Limb (tissue), 2 donors: ENCODE results near the gene WDR19.
"Not testable (repeated sequence)": the region's sequence is repeated elsewhere in the genome, so short reads cannot be mapped to it uniquely, and the experiment has no call there.

ENCODE experiments used
- DNase-seq, 2 donors: peaks; one replicate each; pipeline ENCODE4 v3.0.0-alpha.2; 2016; ENCODE audit errors: extremely low spot score in 2 of 2

Gene WDR19

DNA sequence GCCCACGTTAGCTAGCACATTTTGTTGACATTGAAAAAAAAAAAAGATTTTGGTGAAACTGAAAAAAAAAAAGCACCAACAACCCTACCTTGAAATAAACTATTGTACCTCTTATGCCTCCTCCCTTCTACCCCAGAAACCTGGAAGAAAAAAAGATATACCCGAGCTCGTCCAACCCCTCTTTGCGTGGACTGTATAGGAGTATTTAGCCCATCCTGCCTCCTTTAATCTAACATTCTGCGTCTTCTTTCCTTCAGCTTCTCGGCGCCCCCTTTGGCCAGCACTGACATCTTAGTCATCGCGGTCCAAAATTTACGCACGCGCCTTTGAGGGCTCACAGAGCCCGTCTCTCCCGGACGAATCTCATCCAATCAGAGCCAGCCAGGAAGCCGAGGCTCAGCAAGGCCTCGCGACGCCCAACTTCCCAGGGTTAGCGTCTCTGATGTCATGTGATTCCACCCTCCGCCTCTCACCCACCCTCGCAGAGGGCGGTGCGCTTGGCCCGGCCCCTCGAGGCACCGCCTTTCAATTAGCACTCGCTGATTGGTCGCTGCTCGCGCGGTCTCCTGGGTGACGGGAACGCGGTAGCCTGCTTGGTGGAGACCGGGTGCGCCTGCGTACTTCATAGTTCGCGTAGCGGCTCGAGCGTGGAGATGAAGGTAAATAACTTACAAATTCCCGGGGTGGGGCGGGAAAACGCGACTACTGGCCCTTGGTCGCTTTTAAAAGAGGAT is at the start of gene WDR19:
WDR19 (plus strand) TSS at position 625 of the 734 bp plus-strand sequence; CDS start at position 654, 29 bp downstream.
- peak; percentile 99 to 100 for DNase-seq

DNA sequence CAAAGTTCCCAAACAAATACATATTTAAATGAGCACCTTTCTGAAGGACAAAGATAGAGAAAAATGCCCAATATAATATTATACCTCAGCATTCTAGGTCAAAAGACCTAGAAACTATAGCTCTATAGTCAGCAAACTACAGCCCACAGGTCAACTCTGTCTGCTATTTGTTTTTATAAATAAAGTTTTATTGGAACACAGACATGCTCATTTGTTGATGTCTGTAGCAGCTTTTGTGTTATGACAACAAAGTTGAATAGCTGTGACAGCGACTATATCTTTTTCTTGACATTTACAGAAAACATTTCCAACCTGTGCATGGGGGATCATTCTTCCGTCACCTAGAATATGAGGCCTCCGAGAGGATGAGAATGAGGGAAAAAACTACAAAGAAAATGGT is 48.7 kb upstream of the WDR19 start:
- DNase-seq, result no peak

DNA sequence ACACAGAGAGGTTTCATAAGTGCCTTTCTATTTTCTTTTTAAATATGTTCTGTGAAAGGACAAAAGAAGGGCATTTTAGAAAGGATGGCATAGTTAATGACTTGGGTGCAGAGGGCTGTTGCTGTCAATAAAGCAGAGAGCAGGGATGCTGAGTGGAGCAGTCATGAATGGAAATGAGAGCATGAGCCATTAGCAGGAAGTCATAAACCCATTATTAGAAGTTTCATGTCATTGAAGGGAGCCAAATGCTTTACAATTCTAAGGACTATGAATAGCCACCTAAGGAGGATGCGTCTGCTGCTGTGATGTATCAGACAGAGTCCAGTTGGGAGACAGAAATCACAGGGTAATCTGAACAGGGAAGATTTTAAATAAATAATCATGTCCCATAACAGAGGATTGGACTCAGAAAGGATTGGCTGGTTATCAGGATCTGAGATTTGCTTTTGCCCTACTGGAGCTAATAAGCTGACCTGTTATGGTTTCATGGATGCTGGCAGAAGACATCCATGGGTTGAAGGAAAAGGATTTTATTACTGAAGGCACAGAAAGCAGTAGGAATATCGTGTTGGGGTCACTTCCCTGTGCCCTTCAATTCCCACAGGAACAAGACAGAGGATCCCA is 47.5 kb upstream of the WDR19 start:
- no peak for DNase-seq

DNA sequence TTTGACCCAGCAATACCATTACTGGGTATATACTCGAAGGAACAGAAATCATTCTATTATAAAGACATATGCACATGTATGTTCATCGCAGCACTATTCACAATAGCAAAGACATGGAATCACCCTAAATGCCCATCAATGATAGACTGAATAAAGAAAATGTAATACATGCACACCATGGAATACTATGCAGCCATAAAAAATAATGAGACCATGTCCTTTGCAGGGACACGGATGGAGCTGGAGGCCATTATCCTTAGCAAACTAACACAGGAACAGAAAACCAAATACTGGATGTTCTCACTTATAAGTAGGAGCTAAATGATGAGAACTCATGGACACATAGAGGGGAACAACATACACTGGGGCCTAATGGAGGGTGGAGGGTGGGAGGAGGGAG is 44.1 kb upstream of the WDR19 start:
- DNase-seq, result not testable (repeated sequence)

DNA sequence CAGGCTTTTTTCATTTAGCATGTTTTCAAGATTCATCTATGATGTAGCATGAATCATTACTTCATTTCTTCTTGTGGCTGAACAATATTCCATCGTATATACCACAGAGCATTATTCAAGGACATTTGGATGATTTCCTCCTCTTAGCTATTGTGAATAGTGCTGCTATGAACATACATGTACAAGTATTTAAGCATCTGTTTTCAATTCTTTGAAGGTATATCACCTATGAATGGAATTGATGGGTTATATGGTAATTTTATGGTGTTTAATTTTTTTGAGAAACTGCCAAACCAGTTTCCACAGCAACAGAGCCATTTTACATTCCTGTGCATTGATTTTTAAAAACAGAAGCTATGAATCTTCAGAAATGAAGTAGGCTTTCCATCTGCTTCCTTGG is 36.1 kb upstream of the WDR19 start:
- peak in 1 of 2 donors; percentile 9 for DNase-seq

DNA sequence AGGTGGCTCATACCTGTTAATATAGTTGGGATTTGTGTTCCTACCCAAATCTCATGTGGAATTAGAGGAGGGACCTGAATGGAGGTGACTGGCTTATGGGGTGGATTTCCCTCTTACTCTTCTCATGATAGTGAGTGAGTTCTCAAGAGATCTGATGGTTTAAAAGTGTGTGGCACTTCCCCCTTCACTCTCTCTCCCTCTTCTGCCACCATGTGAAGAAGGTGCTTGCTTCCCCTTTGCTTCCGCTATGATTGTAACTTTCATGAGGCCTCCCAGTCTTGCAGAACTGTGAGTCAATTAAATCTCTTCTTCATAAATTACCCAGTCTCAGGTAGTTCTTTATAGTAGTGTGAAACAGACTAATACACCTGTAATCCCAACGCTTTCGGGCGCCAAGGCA is 28.3 kb upstream of the WDR19 start:
- no peak for DNase-seq

DNA sequence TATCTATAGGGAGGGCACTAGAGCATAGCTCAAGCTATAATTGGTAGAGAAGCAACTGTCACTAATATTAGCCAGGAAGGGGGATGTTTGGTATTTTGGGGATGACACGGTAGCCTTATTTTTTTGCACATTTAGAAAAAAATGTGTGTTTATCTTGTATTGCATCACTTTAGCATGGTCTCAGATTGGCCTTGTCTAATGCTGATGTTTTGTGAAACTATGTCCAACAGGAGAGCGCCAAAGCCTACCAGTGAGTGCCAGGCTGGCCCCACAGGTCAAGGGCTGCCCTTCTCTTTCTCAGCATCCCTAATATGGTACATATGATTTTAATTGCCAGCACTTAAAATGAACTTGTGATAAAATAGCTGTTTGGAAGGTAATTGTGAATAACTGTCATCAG is 24.8 kb upstream of the WDR19 start:
- DNase-seq, result no peak

DNA sequence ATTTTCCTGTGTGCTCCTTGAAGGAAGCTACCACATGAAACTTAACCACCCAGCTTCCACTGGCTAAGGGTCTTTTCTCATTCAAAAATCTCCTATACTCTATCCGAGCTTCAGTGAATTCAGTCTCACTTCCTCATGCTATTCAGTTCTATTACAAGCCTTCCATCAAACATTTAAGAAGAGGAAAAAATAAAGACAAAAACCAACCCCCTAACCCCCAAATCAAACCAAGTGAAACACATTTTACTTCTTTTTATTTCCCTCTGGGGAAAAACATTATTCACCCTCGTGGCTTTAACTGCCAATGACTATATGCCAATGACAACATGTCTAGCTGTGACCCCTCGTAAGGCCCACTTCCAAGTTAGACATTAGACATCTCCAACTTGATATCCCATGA is 16.2 kb upstream of the WDR19 start:
- DNase-seq, result no peak

DNA sequence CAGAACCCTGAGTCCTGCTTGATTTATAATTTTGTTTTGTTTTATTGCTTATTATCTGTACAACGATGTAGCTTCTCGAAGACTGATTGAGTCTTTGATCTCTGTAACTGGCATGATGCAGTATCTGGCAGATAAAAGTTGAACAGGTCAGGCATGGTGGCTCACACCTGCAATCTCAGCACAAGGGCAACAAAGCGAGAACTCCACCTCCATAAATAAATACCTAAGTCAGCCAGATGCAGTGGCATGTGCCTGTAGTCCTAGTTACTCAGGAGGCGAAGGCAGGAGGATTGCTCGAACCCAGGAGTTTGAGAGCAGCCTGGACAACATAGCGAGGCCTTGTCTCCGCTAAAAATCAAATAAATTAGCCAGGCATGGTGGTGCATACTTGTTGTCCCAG is 15.7 kb upstream of the WDR19 start:
- DNase-seq, result no peak

DNA sequence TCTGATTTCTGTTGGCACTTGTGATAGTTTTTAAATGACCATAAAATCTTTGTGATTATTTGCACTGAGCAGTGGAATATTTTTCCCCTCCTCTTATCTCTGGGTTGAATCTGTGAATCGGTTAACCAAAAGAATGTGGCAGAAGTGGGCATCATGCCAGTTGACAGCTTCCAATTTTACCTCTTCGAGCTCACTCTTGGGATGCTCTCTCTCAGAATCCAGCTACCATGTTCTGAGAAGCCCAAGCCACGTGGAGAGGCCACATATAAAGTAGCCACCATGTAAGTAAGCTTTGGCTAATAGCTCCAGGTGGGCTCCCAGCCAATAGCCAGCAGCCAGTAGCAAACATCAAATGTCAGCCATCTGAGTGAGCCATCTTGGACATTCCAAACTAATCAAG is 12.9 kb upstream of the WDR19 start:
- no peak for DNase-seq

DNA sequence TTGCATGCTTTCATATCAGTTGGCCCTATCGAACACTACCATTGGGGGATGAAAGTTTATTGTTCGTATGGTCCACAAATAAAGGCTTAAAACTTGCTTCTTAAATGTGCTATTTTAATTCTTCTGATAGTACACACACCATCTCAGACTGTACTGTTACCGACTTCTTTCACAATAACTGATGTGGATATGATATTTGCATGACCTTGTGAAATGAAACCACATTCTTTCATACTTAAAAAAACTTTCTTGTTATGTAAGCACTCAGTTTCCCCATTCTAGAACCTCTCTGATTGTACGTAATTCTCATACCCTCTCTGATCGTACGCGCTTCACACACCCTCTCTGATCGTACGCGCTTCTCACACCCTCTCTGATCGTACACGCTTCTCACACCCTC is 12.0 kb upstream of the WDR19 start:
- no peak for DNase-seq

DNA sequence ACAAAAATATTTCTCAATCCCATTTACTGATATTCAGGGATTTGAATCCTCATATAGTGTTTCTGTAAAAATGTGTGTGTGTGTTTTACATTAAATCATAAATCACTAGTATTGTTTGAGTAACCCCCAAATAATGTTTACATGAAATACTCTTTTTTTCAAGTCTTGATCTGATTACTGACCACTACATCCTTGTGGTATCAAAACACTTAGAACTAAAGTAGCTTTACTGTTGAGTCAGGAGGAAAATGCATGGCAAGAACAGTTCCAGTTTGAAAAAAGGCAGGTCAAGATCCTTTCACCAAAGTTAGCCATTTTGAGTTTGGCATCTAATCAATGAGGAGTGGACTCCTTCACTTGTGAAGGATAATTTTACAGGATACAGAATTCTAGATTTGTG is 3.6 kb upstream of the WDR19 start:
- DNase-seq, result no peak

DNA sequence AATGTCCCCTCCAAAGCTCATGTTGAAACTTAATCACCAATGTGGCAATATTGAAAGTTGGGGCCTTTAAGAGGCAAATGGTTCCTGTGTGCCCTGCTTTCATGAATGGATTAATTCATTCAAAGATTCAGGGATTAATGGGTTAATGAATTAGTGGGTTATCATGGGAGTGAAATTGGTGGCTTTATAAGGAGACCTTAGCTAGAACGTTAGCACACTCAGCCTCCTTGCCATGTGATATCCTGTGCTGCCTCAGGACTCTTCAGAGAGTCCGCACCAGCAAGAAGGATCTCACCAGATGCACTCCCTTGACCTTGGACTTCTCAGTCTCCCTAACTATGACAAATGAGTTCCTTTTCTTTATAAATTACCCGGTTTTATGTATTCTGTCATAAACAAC is 2.6 kb upstream of the WDR19 start:
- DNase-seq, result no peak

DNA sequence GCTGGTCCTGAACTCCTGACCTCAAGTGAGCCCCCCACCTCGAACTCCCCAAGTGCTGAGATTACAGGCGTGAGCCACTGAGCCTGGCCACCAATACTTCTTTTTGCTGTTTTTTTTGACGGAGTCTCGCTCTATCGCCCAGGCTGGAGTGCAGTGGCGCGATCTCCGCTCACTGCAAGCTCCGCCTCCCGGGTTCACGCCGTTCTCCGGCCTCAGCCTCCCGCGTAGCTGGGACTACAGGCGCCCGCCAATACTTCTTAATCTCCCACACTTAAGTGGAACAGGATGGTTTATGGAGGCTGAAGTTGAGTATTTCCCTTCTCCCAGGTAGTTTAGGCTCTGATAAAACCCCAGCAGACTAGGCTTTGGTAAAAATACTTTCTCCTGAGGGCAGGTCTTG is 1.7 kb upstream of the WDR19 start:
- not testable (repeated sequence) for DNase-seq

DNA sequence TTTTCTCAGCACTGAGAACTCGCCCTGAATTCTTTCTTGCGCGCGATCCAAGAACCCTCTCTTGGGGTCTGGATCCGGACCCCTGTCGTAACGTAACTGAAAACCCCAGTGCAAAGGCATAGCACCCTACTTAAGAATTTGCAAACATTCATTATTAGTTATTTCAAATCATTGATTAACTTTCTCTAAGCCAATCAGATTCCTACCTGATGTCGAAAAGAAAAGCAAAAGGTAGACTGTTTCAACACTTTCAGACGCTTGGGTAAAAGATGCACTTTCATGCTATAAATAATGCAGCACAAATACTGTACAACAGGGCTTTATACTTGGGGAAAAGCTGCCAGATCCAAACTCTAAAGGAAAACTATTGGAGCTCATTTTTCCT is 817 bp upstream of the WDR19 start:
- no peak for DNase-seq

DNA sequence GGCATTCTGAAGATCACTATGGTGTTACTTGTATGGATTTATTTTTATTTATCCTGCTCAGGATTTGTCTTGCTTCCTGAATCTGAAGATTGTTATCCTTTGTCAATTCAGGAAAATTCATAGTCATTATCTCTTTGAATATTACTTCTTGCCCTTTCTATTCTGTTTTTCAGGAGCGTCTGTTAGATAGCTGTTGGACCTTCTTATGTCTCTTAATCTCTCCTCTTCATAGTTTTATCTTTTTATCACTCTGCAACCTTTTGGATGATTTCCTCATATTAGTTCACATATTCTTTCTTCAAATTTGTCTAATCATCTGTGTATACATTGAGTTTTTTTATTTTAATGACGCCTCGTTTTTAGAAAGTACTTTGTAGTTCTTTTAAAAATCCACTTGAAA is 19.6 kb downstream of the WDR19 start:
- DNase-seq, result no peak

DNA sequence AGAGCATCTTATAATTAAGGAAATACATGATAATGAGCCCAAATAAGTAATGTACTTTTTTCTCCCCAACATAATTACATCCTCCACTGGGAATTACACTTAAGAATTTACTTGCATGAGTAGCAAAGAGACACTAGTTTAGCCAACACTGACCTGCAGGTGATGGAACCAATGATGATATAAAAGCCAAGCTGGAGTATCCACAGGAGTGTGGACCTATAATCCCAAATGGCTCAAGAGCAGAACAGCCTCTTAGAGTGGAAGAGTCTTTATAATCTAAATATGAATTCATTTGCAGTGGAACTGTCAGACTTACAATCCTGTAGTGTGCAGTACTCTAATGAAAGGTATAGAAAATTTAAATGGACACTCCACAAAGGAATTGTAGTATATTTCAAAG is 22.2 kb downstream of the WDR19 start:
- no peak for DNase-seq

DNA sequence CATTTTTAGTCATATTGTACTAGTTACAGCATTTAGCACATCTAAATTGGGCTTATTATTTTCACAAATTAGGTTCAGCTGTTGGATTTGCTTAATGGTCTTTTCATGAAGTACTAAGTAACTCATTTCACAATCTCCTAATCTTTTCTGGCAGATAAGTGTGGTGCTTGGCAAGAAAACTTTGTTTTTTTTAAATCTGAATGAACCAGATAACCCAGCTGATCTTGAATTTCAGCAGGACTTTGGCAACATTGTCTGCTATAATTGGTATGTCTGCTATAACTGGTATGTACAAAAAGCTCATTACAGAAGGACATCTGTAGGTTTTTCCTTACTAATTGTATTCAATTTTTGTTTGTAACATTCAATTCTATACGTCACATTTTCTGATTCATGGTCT is 22.7 kb downstream of the WDR19 start:
- DNase-seq, result no peak

DNA sequence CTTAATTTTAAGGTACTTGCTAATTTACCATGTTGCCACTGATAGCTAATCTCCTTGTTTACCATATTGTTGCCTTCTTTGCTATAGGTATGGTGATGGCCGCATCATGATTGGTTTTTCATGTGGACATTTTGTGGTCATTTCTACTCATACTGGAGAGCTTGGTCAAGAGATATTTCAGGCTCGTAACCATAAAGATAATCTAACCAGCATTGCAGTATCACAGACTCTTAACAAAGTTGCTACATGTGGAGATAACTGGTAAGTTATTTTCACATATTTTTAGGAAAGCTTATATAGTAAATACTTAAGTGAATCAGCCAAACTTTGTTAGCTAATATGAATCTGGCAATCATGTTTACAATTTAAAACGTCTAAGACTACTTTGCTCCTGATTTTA is 23.1 kb downstream of the WDR19 start:
- DNase-seq, result no peak

DNA sequence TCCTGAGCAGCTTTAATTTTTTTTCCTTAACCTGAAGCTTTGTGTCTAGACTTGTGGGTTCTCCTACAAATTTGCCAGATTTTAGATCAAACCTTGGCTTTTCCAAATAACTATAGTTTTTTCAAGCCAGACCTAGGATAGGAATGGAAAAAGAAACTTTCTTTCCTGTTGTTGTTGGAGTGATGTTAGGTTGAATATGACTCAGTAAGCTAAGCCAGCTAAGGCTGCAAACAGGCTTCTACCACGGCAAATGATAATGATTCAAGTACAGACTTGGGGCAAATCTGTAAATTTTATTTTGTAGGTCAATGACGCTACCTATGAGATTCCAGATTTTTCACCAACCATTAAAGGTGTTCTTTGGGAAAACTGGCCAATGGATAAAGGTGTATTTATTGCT is 45.6 kb downstream of the WDR19 start:
- no peak for DNase-seq

DNA sequence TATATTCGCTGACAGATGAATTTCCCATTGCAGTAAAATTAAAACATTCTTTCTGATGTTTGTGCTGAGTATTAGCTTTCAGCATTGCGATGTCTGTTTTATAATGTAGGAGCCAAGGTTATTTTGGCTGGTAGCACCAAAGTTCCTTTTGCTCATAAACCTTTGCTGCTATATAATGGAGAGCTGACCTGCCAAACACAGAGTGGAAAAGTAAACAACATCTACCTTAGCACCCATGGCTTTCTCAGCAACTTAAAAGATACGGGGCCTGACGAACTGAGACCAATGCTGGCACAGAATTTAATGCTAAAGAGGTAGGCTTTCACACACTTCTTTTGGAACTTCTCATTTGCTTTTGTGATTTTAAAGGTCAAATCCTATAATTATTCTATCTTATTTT is 46.0 kb downstream of the WDR19 start:
- DNase-seq, result no peak

DNA sequence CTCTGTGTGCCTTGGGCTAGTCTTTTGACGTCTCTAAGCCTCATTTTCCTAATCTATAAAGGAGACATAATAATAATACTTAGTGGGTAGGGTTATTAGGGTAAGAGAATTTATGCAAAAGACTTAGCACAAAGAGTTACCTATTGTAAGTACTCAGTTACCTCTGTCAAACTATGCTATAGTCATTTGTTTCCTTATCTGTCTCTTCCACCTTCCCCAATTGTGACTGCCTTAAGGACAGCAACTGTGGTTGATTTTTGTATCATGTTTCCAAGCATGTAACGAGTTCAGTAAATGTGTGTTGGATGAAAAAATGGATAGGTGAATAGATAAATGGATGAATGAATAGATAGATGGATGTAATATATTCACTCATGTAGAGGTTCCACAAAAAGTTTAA is 48.1 kb downstream of the WDR19 start:
- DNase-seq, result no peak

DNA sequence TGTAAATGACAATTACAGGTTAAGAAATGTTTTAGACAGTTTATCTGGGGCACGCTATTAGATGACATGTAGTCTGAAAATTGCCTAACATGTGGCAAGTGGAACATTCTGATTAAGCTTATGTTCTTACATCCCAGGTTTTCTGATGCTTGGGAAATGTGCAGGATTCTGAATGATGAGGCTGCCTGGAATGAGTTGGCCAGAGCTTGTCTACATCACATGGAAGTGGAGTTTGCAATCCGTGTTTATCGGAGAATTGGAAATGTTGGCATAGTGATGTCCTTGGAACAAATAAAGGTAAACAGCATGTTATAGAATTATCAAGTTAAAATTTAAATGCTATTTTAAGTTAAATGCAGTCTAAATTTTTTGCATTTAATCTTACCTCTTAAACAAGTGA is 49.3 kb downstream of the WDR19 start:
- no peak for DNase-seq

DNA sequence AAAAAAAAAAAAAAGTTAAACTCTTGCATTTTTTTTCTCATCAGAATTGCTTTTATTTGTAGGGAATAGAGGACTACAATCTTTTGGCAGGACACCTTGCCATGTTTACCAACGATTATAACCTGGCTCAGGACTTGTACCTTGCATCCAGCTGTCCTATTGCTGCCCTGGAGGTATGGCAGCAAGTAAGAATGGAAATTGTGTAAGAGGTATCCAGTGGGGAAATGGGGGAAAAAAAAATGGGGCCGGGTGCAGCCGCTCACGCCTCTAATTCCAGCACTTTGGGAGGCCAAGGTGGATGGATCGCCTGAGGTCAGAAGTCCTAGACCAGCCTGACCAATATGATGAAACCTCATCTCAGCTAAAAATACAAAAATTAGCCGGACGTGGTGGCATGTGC is 49.8 kb downstream of the WDR19 start:
- DNase-seq, result no peak
